NB4 (cell line): ENCODE measurements around the gene MTIF3.
A peak's percentile ranks its signal among the peaks of the same experiment; 100 is the strongest.

ENCODE experiments used
- DNase-seq: peaks from one replicate; pipeline ENCODE4 v3.0.0; 2010; ENCODE audit warnings: low read depth
- H3K4me3 ChIP-seq: one replicate; pipeline ENCODE4 v1.5.1; 2011; ENCODE audit warnings: mild to moderate bottlenecking, low read depth, low read length, moderate library complexity
- CTCF ChIP-seq: IDR thresholded peaks from one replicate; pipeline ENCODE4 v1.5.1; 2012; ENCODE audit warnings: low read depth, low read length
- MAX ChIP-seq: IDR thresholded peaks from 2 replicates; pipeline ENCODE4 v1.6.1; 2011; ENCODE audit warnings: low read depth, low read length
- MYC ChIP-seq: IDR thresholded peaks from 2 replicates; pipeline ENCODE4 v1.6.1; 2011; ENCODE audit warnings: low read depth, low read length
- POLR2A ChIP-seq: IDR thresholded peaks from 2 replicates; pipeline ENCODE4 v1.6.1; 2011; ENCODE audit warnings: mild to moderate bottlenecking; ENCODE audit not compliant: insufficient read length; ENCODE audit errors: extremely low read depth

Gene MTIF3

GRCh38 chr13:27396252-27396846, 54.0 kb downstream of the MTIF3 start:
- no peak for DNase-seq
- TF ChIP-seq MYC (no peak), POLR2A (no peak), CTCF (no peak), MAX (no peak)
- H3K4me3 ChIP-seq = no peak overlapping the region

GRCh38 chr13:27395007-27395510, 55.3 kb downstream of the MTIF3 start:
- H3K4me3 ChIP-seq = no peak overlapping the region
- no peak for DNase-seq
- no peak for TF ChIP-seq CTCF
- TF ChIP-seq MAX = no peak
- no peak for TF ChIP-seq POLR2A
- no peak for TF ChIP-seq MYC

GRCh38 chr13:27393101-27393500, 57.3 kb downstream of the MTIF3 start:
- no peak for TF ChIP-seq MAX
- no peak for TF ChIP-seq CTCF
- TF ChIP-seq POLR2A = no peak
- no peak for TF ChIP-seq MYC
- no peak overlapping the region for H3K4me3 ChIP-seq
- DNase-seq = no peak

GRCh38 chr13:27391471-27391870, 58.9 kb downstream of the MTIF3 start:
- H3K4me3 ChIP-seq = no peak overlapping the region
- peak; percentile 55 for DNase-seq
- TF ChIP-seq POLR2A (no peak), CTCF (no peak), MAX (no peak), MYC (no peak)

- H3K4me3 ChIP-seq = no peak overlapping the region
- no peak for TF ChIP-seq MYC
- no peak for TF ChIP-seq CTCF
- TF ChIP-seq MAX = no peak
- TF ChIP-seq POLR2A = no peak
- DNase-seq = no peak
Measured at GRCh38 chr13:27389891-27390290, 60.5 kb downstream of the MTIF3 start.
